UCSD-AML1 (cell line): ENCODE measurements around the gene HHATL.

Experiments
- DNase-seq: peaks from one replicate; lab custom pipeline; 2025; ENCODE audit not compliant: unreplicated experiment; lab: John Stamatoyannopoulos, UW

Gene HHATL

GRCh38 chr3:42654331-42655201 lies 48.0 kb downstream of the HHATL start:
- peak; percentile 67 for DNase-seq

GRCh38 chr3:42653560-42654330 lies 48.9 kb downstream of the HHATL start, which contains the start of gene ZBTB47:
ZBTB47 (plus strand) TSS chr3:42653697; CDS start chr3:42658356, 4,659 bp downstream.
- peak; percentile 67 for DNase-seq

- DNase-seq, result no peak
Measured at GRCh38 chr3:42653303-42653559, 49.4 kb downstream of the HHATL start.

GRCh38 chr3:42652611-42653302 lies 49.8 kb downstream of the HHATL start:
- DNase-seq, result peak; percentile 71

- DNase-seq, result no peak
Measured at GRCh38 chr3:42652251-42652610, 50.4 kb downstream of the HHATL start.

- no peak for DNase-seq
Measured at GRCh38 chr3:42651248-42652091, 51.1 kb downstream of the HHATL start.

GRCh38 chr3:42649783-42650182 lies 52.8 kb downstream of the HHATL start:
- DNase-seq, result no peak

- no peak for DNase-seq
Measured at GRCh38 chr3:42649006-42649405, 53.6 kb downstream of the HHATL start.

GRCh38 chr3:42647821-42648459 lies 54.7 kb downstream of the HHATL start:
- no peak for DNase-seq
